ENCODE data around the gene SMOC2.
"Not testable (repeated sequence)": the region's sequence is repeated elsewhere in the genome, so short reads cannot be mapped to it uniquely, and the experiment has no call there.

Gene SMOC2

GRCh38 chr6:168546151-168546550 is 105.2 kb downstream of the SMOC2 start:
- DNase-seq, result no peak

- no peak for DNase-seq
Observed at GRCh38 chr6:168546730-168547129, 105.7 kb downstream of the SMOC2 start.

GRCh38 chr6:168550326-168550725 is 109.3 kb downstream of the SMOC2 start:
- DNase-seq, result no peak

GRCh38 chr6:168554472-168554871 is 113.5 kb downstream of the SMOC2 start:
- no peak for DNase-seq

GRCh38 chr6:168554898-168555617 is 114.1 kb downstream of the SMOC2 start:
- no peak for DNase-seq

GRCh38 chr6:168555618-168556273 is 114.8 kb downstream of the SMOC2 start:
- DNase-seq, result no peak

GRCh38 chr6:168557512-168557911 is 116.5 kb downstream of the SMOC2 start:
- DNase-seq, result no peak

GRCh38 chr6:168558686-168559085 is 117.7 kb downstream of the SMOC2 start:
- no peak for DNase-seq

- no peak for DNase-seq
Observed at GRCh38 chr6:168559574-168560098, 118.7 kb downstream of the SMOC2 start.

- DNase-seq, result no peak
Observed at GRCh38 chr6:168560126-168560525, 119.1 kb downstream of the SMOC2 start.

GRCh38 chr6:168562576-168563151 is 121.7 kb downstream of the SMOC2 start:
- DNase-seq, result no peak

- DNase-seq, result no peak
Observed at GRCh38 chr6:168563656-168564055, 122.7 kb downstream of the SMOC2 start.

- DNase-seq, result no peak
Observed at GRCh38 chr6:168565112-168565511, 124.1 kb downstream of the SMOC2 start.

GRCh38 chr6:168570211-168570610 is 129.2 kb downstream of the SMOC2 start:
- DNase-seq, result no peak

GRCh38 chr6:168571268-168571667 is 130.3 kb downstream of the SMOC2 start:
- DNase-seq, result no peak

GRCh38 chr6:168573276-168573835 is 132.4 kb downstream of the SMOC2 start:
- not testable (repeated sequence) for DNase-seq

- no peak for DNase-seq
Observed at GRCh38 chr6:168574075-168574698, 133.2 kb downstream of the SMOC2 start.

- no peak for DNase-seq
Observed at GRCh38 chr6:168574699-168575195, 133.8 kb downstream of the SMOC2 start.

GRCh38 chr6:168575346-168576098 is 134.5 kb downstream of the SMOC2 start:
- no peak for DNase-seq

GRCh38 chr6:168576388-168576787 is 135.4 kb downstream of the SMOC2 start:
- no peak for DNase-seq

GRCh38 chr6:168577496-168577895 is 136.5 kb downstream of the SMOC2 start:
- no peak for DNase-seq

GRCh38 chr6:168578036-168578435 is 137.1 kb downstream of the SMOC2 start:
- no peak for DNase-seq

Data from activated T-cell treated with anti-CD3 and anti-CD28 coated beads, Interleukin-2, amount 50 U/mL, for 48 hours (primary cell).